Uterus (tissue), 4 donors: ENCODE measurements around the gene RIMS1. TPM values are rescaled to one million over a fixed set of nuclear protein-coding genes. Genes with fewer than 3 reads are reported as not detected.
"Not testable (repeated sequence)": the region's sequence is repeated elsewhere in the genome, so short reads cannot be mapped to it uniquely, and the experiment has no call there.

Experiments used
- DNase-seq, 2 donors: peaks; one replicate each; pipeline ENCODE4 v3.0.0-alpha.2; 2019 to 2020
- H3K27ac ChIP-seq, 2 donors: fragments of 200-600 bp; sonication (generic); 1 replicate in 1 of 2; 2 replicates in 1 of 2; pipeline ENCODE4 v1.5.1; 2016 to 2018
- H3K27me3 ChIP-seq, 2 donors: fragments of 200-600 bp; sonication (generic); one replicate each; pipeline ENCODE4 v1.5.1; 2018 to 2019; ENCODE audit warnings: control low read depth in 1 of 2
- H3K36me3 ChIP-seq, 2 donors: fragments of 200-600 bp; sonication (generic); one replicate each; pipeline ENCODE4 v1.5.1; 2019; ENCODE audit warnings: control low read depth in 1 of 2
- H3K4me1 ChIP-seq, 2 donors: fragments of 200-600 bp; sonication (generic); one replicate each; pipeline ENCODE4 v1.5.1; 2018 to 2019; ENCODE audit warnings: control low read depth in 1 of 2
- H3K4me3 ChIP-seq, 2 donors: fragments of 200-600 bp; sonication (generic); 1 replicate in 1 of 2; 2 replicates in 1 of 2; pipeline ENCODE4 v1.5.1; 2018 to 2019; ENCODE audit warnings: mild to moderate bottlenecking in 1 of 2
- H3K9me3 ChIP-seq, 2 donors: fragments of 200-600 bp; sonication (generic); one replicate each; pipeline ENCODE4 v1.5.1; 2019; ENCODE audit warnings: control low read depth in 1 of 2
- CTCF ChIP-seq, 4 experiments: fragments of 200-600 bp in 2 of 4; fragments of 450-650 bp in 2 of 4; sonication (generic) in 2 of 4; IDR thresholded peaks; one replicate each; pipeline ENCODE4 v1.5.1; 2016 to 2019; ENCODE audit warnings: antibody characterized with exemption in 4 of 4, mild to moderate bottlenecking in 2 of 4, moderate library complexity in 1 of 4
- POLR2A ChIP-seq, 2 donors: fragments of 450-650 bp; IDR thresholded peaks; one replicate each; pipeline ENCODE4 v1.6.1; 2016; ENCODE audit warnings: antibody characterized with exemption in 2 of 2, mild to moderate bottlenecking in 1 of 2, moderate library complexity in 1 of 2
- intact Hi-C: fragments of 100-400 bp; cut with DNase I; formaldehyde crosslinking; loops from one replicate; pipeline ENCODE4 v1.15.1; 2023; ENCODE audit warnings: low total_unique reads
- total RNA-seq, 4 donors: library from RNA; depleted of rRNA in 3 of 4; stranded (reverse); fragments of >200 nt in 3 of 4; gene quantifications; one replicate each; pipeline versions ENCODE4 v1.1.0 to v1.2.4, GENCODE V29; 2014 to 2023
- donor health status: DM: yes; HTN: yes; CAD: no.

The RIMS1 gene
- total RNA-seq, 4 donors from 2014 or later = 0.88 to 24.9 TPM; not detected in 2

GRCh38 chr6:71997341-71997740 lies 111.0 kb downstream of the RIMS1 start:
- no peaks in the 10 kb centered on the region for H3K4me1 ChIP-seq
- no peak for DNase-seq
- no peak overlapping the region for H3K27ac ChIP-seq
- H3K36me3 ChIP-seq = no peaks in the 10 kb centered on the region
- TF ChIP-seq CTCF (IDR thresholded peaks at IDR 0.05) = no peak
- H3K9me3 ChIP-seq = no peaks in the 10 kb centered on the region
- H3K27me3 ChIP-seq = no peaks in the 10 kb centered on the region
- intact Hi-C loops = no loop called here
- H3K4me3 ChIP-seq = no peak overlapping the region

GRCh38 chr6:72002415-72002814 lies 116.1 kb downstream of the RIMS1 start:
- TF ChIP-seq CTCF (IDR thresholded peaks at IDR 0.05) (no peak), POLR2A (IDR thresholded peaks at IDR 0.05) (no peak)
- H3K27ac ChIP-seq = no peak overlapping the region

GRCh38 chr6:72006591-72006990 lies 120.2 kb downstream of the RIMS1 start:
- H3K27me3 ChIP-seq, H3K36me3 ChIP-seq, intact Hi-C loops, H3K27ac ChIP-seq, DNase-seq, H3K4me3 ChIP-seq, H3K4me1 ChIP-seq, H3K9me3 ChIP-seq: not testable (repeated sequence)

More at GRCh38 chr6:72002415-72002814, 116.1 kb downstream of the RIMS1 start:
- Histone ChIP-seq H3K4me1 (no peaks in the 10 kb centered on the region), H3K36me3 (no peaks in the 10 kb centered on the region), H3K4me3 (no peak overlapping the region), H3K9me3 (no peaks in the 10 kb centered on the region), H3K27me3 (no peaks in the 10 kb centered on the region)
- intact Hi-C loops = no loop called here
- DNase-seq = no peak

GRCh38 chr6:72022830-72023229 lies 136.5 kb downstream of the RIMS1 start:
- Histone ChIP-seq H3K4me1 (no peaks in the 10 kb centered on the region), H3K27me3 (no peaks in the 10 kb centered on the region), H3K27ac (no peak overlapping the region), H3K4me3 (no peak overlapping the region), H3K36me3 (no peaks in the 10 kb centered on the region), H3K9me3 (no peaks in the 10 kb centered on the region)
- intact Hi-C loops = no loop called here
- TF ChIP-seq CTCF (IDR thresholded peaks at IDR 0.05) = no peak
- TF ChIP-seq POLR2A (IDR thresholded peaks at IDR 0.05) = no peak
- DNase-seq = no peak

- Histone ChIP-seq H3K36me3 (no peaks in the 10 kb centered on the region), H3K4me1 (no peaks in the 10 kb centered on the region)
Observed at GRCh38 chr6:72031471-72031870, 145.1 kb downstream of the RIMS1 start.

More at GRCh38 chr6:72031471-72031870, 145.1 kb downstream of the RIMS1 start:
- Histone ChIP-seq H3K27ac (no peak overlapping the region), H3K27me3 (no peaks in the 10 kb centered on the region), H3K4me3 (no peak overlapping the region), H3K9me3 (no peaks in the 10 kb centered on the region)
- no peak for DNase-seq
- intact Hi-C loops = no loop called here
- no peak for TF ChIP-seq CTCF (IDR thresholded peaks at IDR 0.05)
- no peak for TF ChIP-seq POLR2A (IDR thresholded peaks at IDR 0.05)
